HG02981 (cell line): ENCODE measurements around the gene HES7.

Experiments
- ATAC-seq: cut with Tn5 transposase; IDR thresholded peaks from one replicate; pipeline ENCODE4 v1.9.1; 2021; ENCODE audit warnings: mild to moderate bottlenecking, moderate library complexity; ENCODE audit not compliant: unreplicated experiment

Gene HES7

GRCh38 chr17:8143581-8144400, 19.9 kb upstream of the HES7 start:
- ATAC-seq, result no peak

- ATAC-seq, result no peak
These were observed 19.1 kb upstream of the HES7 start for GRCh38 chr17:8142887-8143580.

- ATAC-seq, result no peak
These were observed 18.4 kb upstream of the HES7 start for GRCh38 chr17:8142158-8142886.

- no peak for ATAC-seq
These were observed 17.8 kb upstream of the HES7 start for GRCh38 chr17:8141741-8142140.

- no peak for ATAC-seq
These were observed 17.1 kb upstream of the HES7 start for GRCh38 chr17:8141045-8141444.

GRCh38 chr17:8140065-8141029, 16.4 kb upstream of the HES7 start:
- no peak for ATAC-seq

- peak; percentile 85 for ATAC-seq
These were observed 14.9 kb upstream of the HES7 start for GRCh38 chr17:8138672-8139371.

- ATAC-seq, result peak; percentile 2
These were observed 14.4 kb upstream of the HES7 start for GRCh38 chr17:8138374-8138671.

- no peak for ATAC-seq
These were observed 13.9 kb upstream of the HES7 start for GRCh38 chr17:8137645-8138373.

- no peak for ATAC-seq
These were observed 10.0 kb upstream of the HES7 start for GRCh38 chr17:8133941-8134340.

- no peak for ATAC-seq
These were observed 9.5 kb upstream of the HES7 start for GRCh38 chr17:8133399-8133798.

GRCh38 chr17:8131844-8132441, 8.0 kb upstream of the HES7 start:
- no peak for ATAC-seq

- ATAC-seq, result no peak
These were observed 4.3 kb upstream of the HES7 start for GRCh38 chr17:8128125-8128784.

- no peak for ATAC-seq
These were observed 2.7 kb upstream of the HES7 start for GRCh38 chr17:8126491-8127066.

- ATAC-seq, result no peak
These were observed 2.1 kb upstream of the HES7 start for GRCh38 chr17:8125947-8126490.

GRCh38 chr17:8125154-8125946, 1.4 kb upstream of the HES7 start:
- no peak for ATAC-seq
